ENCODE measurements around the gene USP26. TPM values are rescaled to one million over a fixed set of nuclear protein-coding genes. Genes with fewer than 3 reads are reported as not detected.

Gene USP26
- polyA plus RNA-seq, 3 donors: not detected

- no CpG with 5 or more reads among the region's 5 CpGs for WGBS (ENCODE audit: insufficient coverage)
- intact Hi-C loops (cut with micrococcal nuclease): no loop called here
- H3K4me1 Mint-ChIP-seq: no peaks in the 10 kb centered on the region
Measured at GRCh38 chrX:133120406-133120805, 23.5 kb upstream of the USP26 start.

GRCh38 chrX:133094098-133094731 is 2.7 kb downstream of the USP26 start:
- H3K9me3 Mint-ChIP-seq: peaks cover 0 to 6% (median 1%) of the 10 kb centered on the region in 7 donors
- H3K4me3 Mint-ChIP-seq: no peak overlapping the region
- Histone ChIP-seq H3K4me3 (replicated peaks in 1 of 3; ENCODE audit: low read depth in 2 of 3, low read length in 3 of 3) (no peak overlapping the region), H3K4me1 (ENCODE audit: control insufficient read depth in 1 of 2, insufficient read depth in 2 of 2, low read length in 2 of 2) (no peaks in the 10 kb centered on the region), H3K27me3 (ENCODE audit: control insufficient read depth in 2 of 2, insufficient read depth in 2 of 2, low read length in 2 of 2) (no peaks in the 10 kb centered on the region), H3K9me3 (replicated peaks in 1 of 2; ENCODE audit: control insufficient read depth in 1 of 2, insufficient read depth in 1 of 2, low read length in 2 of 2) (no peaks in the 10 kb centered on the region), H4K20me1 (ENCODE audit: insufficient read depth, low read length) (no peaks in the 10 kb centered on the region), H3K4me2 (replicated peaks; ENCODE audit: extremely low read depth, low read length, poor library complexity, severe bottlenecking) (no peak overlapping the region), H3K27ac (ENCODE audit: low read depth in 1 of 2, low read length in 2 of 2) (no peak overlapping the region), H3K79me2 (ENCODE audit: insufficient read depth, low read length) (no peaks in the 10 kb centered on the region), H2AFZ (ENCODE audit: insufficient read depth, low read depth, low read length, poor library complexity, severe bottlenecking) (no peak overlapping the region), H3K9ac (ENCODE audit: insufficient read depth, low read length, poor library complexity, severe bottlenecking) (no peak overlapping the region), H3K36me3 (replicated peaks in 1 of 2; ENCODE audit: control insufficient read depth in 1 of 2, insufficient read depth in 2 of 2, low read length in 2 of 2) (no peaks in the 10 kb centered on the region)
- WGBS (ENCODE audit: insufficient coverage): no CpG with 5 or more reads among the region's 8 CpGs
- intact Hi-C loops (cut with micrococcal nuclease): no loop called here
- no peak for DNase-seq
- H3K36me3 Mint-ChIP-seq: no peaks in the 10 kb centered on the region
- H3K27me3 Mint-ChIP-seq (ENCODE audit: low read depth in 3 of 3): peaks cover 0 to 6% (median 2%) of the 10 kb centered on the region in 3 donors
- TF ChIP-seq CTCF (IDR thresholded peaks at IDR 0.05): no peak
- H3K27ac Mint-ChIP-seq: no peak overlapping the region
- H3K4me1 Mint-ChIP-seq: no peaks in the 10 kb centered on the region

More at GRCh38 chrX:133120406-133120805, 23.5 kb upstream of the USP26 start:
- no peak overlapping the region for H3K9ac ChIP-seq (ENCODE audit: insufficient read depth, low read length, poor library complexity, severe bottlenecking)
- no peak for TF ChIP-seq CTCF (IDR thresholded peaks at IDR 0.05)
- DNase-seq: no peak
- no peaks in the 10 kb centered on the region for H3K4me1 ChIP-seq (ENCODE audit: control insufficient read depth in 1 of 2, insufficient read depth in 2 of 2, low read length in 2 of 2)
- H3K4me3 ChIP-seq (replicated peaks in 1 of 3; ENCODE audit: low read depth in 2 of 3, low read length in 3 of 3): no peak overlapping the region
- no peaks in the 10 kb centered on the region for H3K9me3 ChIP-seq (replicated peaks in 1 of 2; ENCODE audit: control insufficient read depth in 1 of 2, insufficient read depth in 1 of 2, low read length in 2 of 2)
- no peak overlapping the region for H3K27ac Mint-ChIP-seq
- peaks cover 0 to 4% (median 0%) of the 10 kb centered on the region in 7 donors for H3K9me3 Mint-ChIP-seq
- H3K36me3 ChIP-seq (replicated peaks in 1 of 2; ENCODE audit: control insufficient read depth in 1 of 2, insufficient read depth in 2 of 2, low read length in 2 of 2): no peaks in the 10 kb centered on the region
- H4K20me1 ChIP-seq (ENCODE audit: insufficient read depth, low read length): no peaks in the 10 kb centered on the region
- H3K36me3 Mint-ChIP-seq: no peaks in the 10 kb centered on the region
- H3K79me2 ChIP-seq (ENCODE audit: insufficient read depth, low read length): no peaks in the 10 kb centered on the region
- no peak overlapping the region for H3K4me2 ChIP-seq (replicated peaks; ENCODE audit: extremely low read depth, low read length, poor library complexity, severe bottlenecking)
- H3K4me3 Mint-ChIP-seq: no peak overlapping the region
- H3K27me3 Mint-ChIP-seq (ENCODE audit: low read depth in 3 of 3): peaks cover 0 to 2% (median 1%) of the 10 kb centered on the region in 3 donors
- H3K27me3 ChIP-seq (ENCODE audit: control insufficient read depth in 2 of 2, insufficient read depth in 2 of 2, low read length in 2 of 2): peaks cover 0 to 4% of the 10 kb centered on the region in 2 donors
- no peak overlapping the region for H2AFZ ChIP-seq (ENCODE audit: insufficient read depth, low read depth, low read length, poor library complexity, severe bottlenecking)
- no peak overlapping the region for H3K27ac ChIP-seq (ENCODE audit: low read depth in 1 of 2, low read length in 2 of 2)
